Neural cell (in vitro differentiated cells): ENCODE measurements around the gene LIMS2. TPM values are rescaled to one million over a fixed set of nuclear protein-coding genes. Genes with fewer than 3 reads are reported as not detected.

Experiments
- H2AFZ ChIP-seq: fragments of 200-600, 300-800 bp; sonication (generic), shearing (Covaris generic); 2 replicates; pipeline ENCODE4 v1.6.0; 2014; ENCODE audit warnings: low read depth, mild to moderate bottlenecking, antibody characterized with exemption, low read length, moderate library complexity
- H3F3A ChIP-seq: fragments of 200-600 bp; shearing (Covaris generic); 2 replicates; pipeline ENCODE4 v1.6.1; 2016; ENCODE audit warnings: mild to moderate bottlenecking, moderate library complexity, mixed read lengths, antibody characterized with exemption, low read length; ENCODE audit not compliant: insufficient read depth, poor library complexity, severe bottlenecking
- H3K27ac ChIP-seq: fragments of 200-600, 300-800 bp; sonication (generic), shearing (Covaris generic); 2 replicates; pipeline ENCODE4 v1.5.1; 2014; ENCODE audit warnings: mild to moderate bottlenecking, low read length, moderate library complexity
- H3K27me3 ChIP-seq: fragments of 300-800, 200-600 bp; sonication (generic), shearing (Covaris generic); 2 replicates; pipeline ENCODE4 v1.6.0; 2014; ENCODE audit warnings: mild to moderate bottlenecking, low read depth, low read length, moderate library complexity; ENCODE audit not compliant: insufficient read depth
- H3K36me3 ChIP-seq: fragments of 300-800, 200-600 bp; sonication (generic), shearing (Covaris generic); 2 replicates; pipeline ENCODE4 v1.5.1; 2014; ENCODE audit warnings: mild to moderate bottlenecking, antibody characterized with exemption, low read length, moderate library complexity; ENCODE audit not compliant: insufficient read depth
- H3K4me2 ChIP-seq: fragments of 300-800, 200-600 bp; sonication (generic), shearing (Covaris generic); 2 replicates; pipeline ENCODE4 v1.6.0; 2014; ENCODE audit warnings: mild to moderate bottlenecking, low read length
- H3K4me3 ChIP-seq: fragments of 300-800, 200-600 bp; sonication (generic), shearing (Covaris generic); 2 replicates; pipeline ENCODE4 v1.5.1; 2014; ENCODE audit warnings: mild to moderate bottlenecking, low read length, moderate library complexity
- H3K79me2 ChIP-seq: fragments of 200-600 bp; shearing (Covaris generic); replicated peaks from 2 replicates; pipeline ENCODE4 v1.6.0; 2014; ENCODE audit warnings: mild to moderate bottlenecking, low read length, moderate library complexity; ENCODE audit not compliant: insufficient read depth
- H3K9ac ChIP-seq: fragments of 300-800, 200-600 bp; sonication (generic), shearing (Covaris generic); 2 replicates; pipeline ENCODE4 v1.6.1; 2016; ENCODE audit warnings: mild to moderate bottlenecking, low read length, mixed read lengths
- H3K9me2 ChIP-seq: fragments of 200-600 bp; shearing (Covaris generic); 2 replicates; pipeline ENCODE4 v1.6.1; 2016; ENCODE audit warnings: mild to moderate bottlenecking, low read length, mixed read lengths; ENCODE audit not compliant: insufficient read depth
- H3K9me3 ChIP-seq: fragments of 200-600, 300-800 bp; sonication (generic), shearing (Covaris generic); 2 replicates; pipeline ENCODE4 v1.6.1; 2016; ENCODE audit warnings: mild to moderate bottlenecking, mixed run types, low read length, moderate library complexity, mixed read lengths
- H4K20me1 ChIP-seq: fragments of 200-600 bp; shearing (Covaris generic); 2 replicates; pipeline ENCODE4 v1.6.1; 2016; ENCODE audit warnings: mild to moderate bottlenecking, mixed run types; ENCODE audit not compliant: insufficient read depth
- CTCF ChIP-seq: fragments of 450-650 bp; IDR thresholded peaks from 2 replicates; pipeline ENCODE4 v1.5.1; 2014; ENCODE audit warnings: antibody characterized with exemption, mild to moderate bottlenecking, moderate library complexity; ENCODE audit not compliant: poor library complexity, severe bottlenecking
- EP300 ChIP-seq: fragments of 450-650 bp; conservative IDR thresholded peaks from 2 replicates; pipeline ENCODE4 v1.6.1; 2014; ENCODE audit warnings: antibody characterized with exemption, mild to moderate bottlenecking, moderate library complexity; ENCODE audit not compliant: poor library complexity, severe bottlenecking
- EZH2 ChIP-seq: fragments of 200-600, 300-800 bp; shearing (Covaris generic), sonication (generic); IDR thresholded peaks from 2 replicates; pipeline ENCODE4 v1.6.1; 2014; ENCODE audit warnings: antibody characterized with exemption, low read length, borderline replicate concordance, mild to moderate bottlenecking; ENCODE audit not compliant: insufficient read depth, poor library complexity, severe bottlenecking
- MXI1 ChIP-seq: fragments of 450-650 bp; conservative IDR thresholded peaks from 2 replicates; pipeline ENCODE4 v1.6.1; 2014; ENCODE audit warnings: antibody characterized with exemption, mild to moderate bottlenecking; ENCODE audit not compliant: poor library complexity, severe bottlenecking
- POLR2AphosphoS5 ChIP-seq: IDR thresholded peaks from 2 replicates; pipeline ENCODE4 v1.6.1; 2012
- RAD21 ChIP-seq: fragments of 450-650 bp; conservative IDR thresholded peaks from 2 replicates; pipeline ENCODE4 v1.6.1; 2014; ENCODE audit warnings: antibody characterized with exemption, mild to moderate bottlenecking, moderate library complexity
- SMC3 ChIP-seq: fragments of 450-650 bp; conservative IDR thresholded peaks from 2 replicates; pipeline ENCODE4 v1.6.1; 2014; ENCODE audit warnings: antibody characterized with exemption, mild to moderate bottlenecking, moderate library complexity; ENCODE audit not compliant: poor library complexity
- TAF1 ChIP-seq: IDR thresholded peaks from 2 replicates; pipeline ENCODE4 v1.6.1; 2012; ENCODE audit warnings: low read depth
- polyA plus RNA-seq: library from polyadenylated mRNA; depleted of rRNA; stranded (reverse); fragments of >200 nt; gene quantifications from 2 replicates; pipeline ENCODE4 v1.2.3, GENCODE V29; 2014
- TF ChIP-seq, protein P1 (sequence below): IDR thresholded peaks from 2 replicates; pipeline ENCODE4 v1.6.1; 2012; ENCODE audit warnings: borderline replicate concordance

LIMS2 gene
- polyA plus RNA-seq, 1 donor from 2014 or later, result not detected

DNA sequence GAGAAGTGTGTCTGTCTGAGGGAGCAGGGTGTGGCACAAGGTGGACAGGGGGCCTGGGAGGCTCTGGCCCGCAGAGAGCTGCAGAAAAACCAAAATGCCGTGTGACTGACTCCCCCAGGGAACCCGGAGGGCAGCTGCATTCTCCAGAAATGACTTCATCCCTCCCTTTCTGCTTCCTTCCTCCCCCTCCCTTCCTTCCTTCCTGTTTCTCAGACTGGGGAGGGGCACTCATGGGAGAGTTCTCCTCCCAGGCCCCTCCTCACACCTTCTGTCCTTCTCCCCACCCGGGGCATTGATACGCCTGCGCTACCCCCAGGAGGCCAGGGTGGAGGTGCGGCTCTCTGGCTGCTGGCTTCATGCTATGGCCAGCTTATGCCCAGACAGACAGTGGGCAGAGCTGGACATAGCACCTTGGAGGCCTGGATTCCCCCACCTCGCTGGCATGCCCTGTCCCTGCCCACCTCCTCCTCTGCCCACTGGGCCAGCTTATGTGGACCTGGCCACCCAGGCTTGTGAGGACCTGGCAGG, 37.5 kb downstream of the LIMS2 start:
- TF ChIP-seq EZH2, result no peak
- Histone ChIP-seq H3F3A (no peaks in the 10 kb centered on the region), H3K9ac (no peak overlapping the region), H3K4me2 (no peak overlapping the region), H3K27me3 (no peaks in the 10 kb centered on the region), H3K9me2 (no peaks in the 10 kb centered on the region), H2AFZ (no peak overlapping the region), H3K36me3 (no peaks in the 10 kb centered on the region), H3K4me3 (no peak overlapping the region), H4K20me1 (no peaks in the 10 kb centered on the region), H3K79me2 (no peaks in the 10 kb centered on the region), H3K27ac (no peak overlapping the region), H3K9me3 (no peaks in the 10 kb centered on the region)

- Histone ChIP-seq H3K4me2 (no peak overlapping the region), H3K79me2 (no peaks in the 10 kb centered on the region), H3K9me3 (no peaks in the 10 kb centered on the region), H3K27me3 (no peaks in the 10 kb centered on the region), H3K27ac (no peak overlapping the region), H3K36me3 (no peaks in the 10 kb centered on the region), H3F3A (no peaks in the 10 kb centered on the region), H4K20me1 (no peaks in the 10 kb centered on the region), H3K9ac (no peak overlapping the region), H3K9me2 (no peaks in the 10 kb centered on the region), H3K4me3 (no peak overlapping the region), H2AFZ (no peak overlapping the region)
- no peak for TF ChIP-seq SMC3
- TF ChIP-seq RAD21, result no peak
- no peak for TF ChIP-seq EZH2
- TF ChIP-seq, protein P1, sequence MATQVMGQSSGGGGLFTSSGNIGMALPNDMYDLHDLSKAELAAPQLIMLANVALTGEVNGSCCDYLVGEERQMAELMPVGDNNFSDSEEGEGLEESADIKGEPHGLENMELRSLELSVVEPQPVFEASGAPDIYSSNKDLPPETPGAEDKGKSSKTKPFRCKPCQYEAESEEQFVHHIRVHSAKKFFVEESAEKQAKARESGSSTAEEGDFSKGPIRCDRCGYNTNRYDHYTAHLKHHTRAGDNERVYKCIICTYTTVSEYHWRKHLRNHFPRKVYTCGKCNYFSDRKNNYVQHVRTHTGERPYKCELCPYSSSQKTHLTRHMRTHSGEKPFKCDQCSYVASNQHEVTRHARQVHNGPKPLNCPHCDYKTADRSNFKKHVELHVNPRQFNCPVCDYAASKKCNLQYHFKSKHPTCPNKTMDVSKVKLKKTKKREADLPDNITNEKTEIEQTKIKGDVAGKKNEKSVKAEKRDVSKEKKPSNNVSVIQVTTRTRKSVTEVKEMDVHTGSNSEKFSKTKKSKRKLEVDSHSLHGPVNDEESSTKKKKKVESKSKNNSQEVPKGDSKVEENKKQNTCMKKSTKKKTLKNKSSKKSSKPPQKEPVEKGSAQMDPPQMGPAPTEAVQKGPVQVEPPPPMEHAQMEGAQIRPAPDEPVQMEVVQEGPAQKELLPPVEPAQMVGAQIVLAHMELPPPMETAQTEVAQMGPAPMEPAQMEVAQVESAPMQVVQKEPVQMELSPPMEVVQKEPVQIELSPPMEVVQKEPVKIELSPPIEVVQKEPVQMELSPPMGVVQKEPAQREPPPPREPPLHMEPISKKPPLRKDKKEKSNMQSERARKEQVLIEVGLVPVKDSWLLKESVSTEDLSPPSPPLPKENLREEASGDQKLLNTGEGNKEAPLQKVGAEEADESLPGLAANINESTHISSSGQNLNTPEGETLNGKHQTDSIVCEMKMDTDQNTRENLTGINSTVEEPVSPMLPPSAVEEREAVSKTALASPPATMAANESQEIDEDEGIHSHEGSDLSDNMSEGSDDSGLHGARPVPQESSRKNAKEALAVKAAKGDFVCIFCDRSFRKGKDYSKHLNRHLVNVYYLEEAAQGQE, result no peak
- TF ChIP-seq POLR2AphosphoS5, result no peak
- TF ChIP-seq MXI1, result no peak
- TF ChIP-seq CTCF, result no peak
- TF ChIP-seq EP300, result no peak
- no peak for TF ChIP-seq TAF1
Measured at GRCh38 chr2:127637236-127637630, 38.1 kb downstream of the LIMS2 start.
